GM21717 (cell line): Measurements from ENCODE around the gene OPCML.

Experiments used
- ATAC-seq: cut with Tn5 transposase; IDR thresholded peaks from one replicate; pipeline ENCODE4 v1.9.1; 2021; ENCODE audit warnings: mild to moderate bottlenecking, moderate library complexity; ENCODE audit not compliant: unreplicated experiment

OPCML gene

DNA sequence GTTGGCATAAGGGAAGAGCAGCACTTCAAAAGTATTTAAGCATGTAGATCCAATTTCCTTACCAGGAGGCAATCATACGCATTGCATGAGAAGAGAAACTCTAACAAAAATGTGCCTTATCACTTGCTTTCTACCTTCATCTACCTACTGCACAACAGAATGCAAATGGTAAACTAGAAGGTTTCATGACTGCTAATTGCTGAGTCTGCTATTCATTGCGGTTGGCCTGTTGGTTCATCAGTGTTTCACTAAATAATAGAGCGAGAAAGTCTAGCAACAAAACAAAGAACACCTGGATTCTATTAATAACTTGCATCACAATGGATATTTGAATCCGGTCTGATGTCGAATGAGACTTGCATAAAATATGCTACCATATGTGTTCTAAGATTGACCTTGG is 229.0 kb downstream of the OPCML start:
- ATAC-seq = no peak

DNA sequence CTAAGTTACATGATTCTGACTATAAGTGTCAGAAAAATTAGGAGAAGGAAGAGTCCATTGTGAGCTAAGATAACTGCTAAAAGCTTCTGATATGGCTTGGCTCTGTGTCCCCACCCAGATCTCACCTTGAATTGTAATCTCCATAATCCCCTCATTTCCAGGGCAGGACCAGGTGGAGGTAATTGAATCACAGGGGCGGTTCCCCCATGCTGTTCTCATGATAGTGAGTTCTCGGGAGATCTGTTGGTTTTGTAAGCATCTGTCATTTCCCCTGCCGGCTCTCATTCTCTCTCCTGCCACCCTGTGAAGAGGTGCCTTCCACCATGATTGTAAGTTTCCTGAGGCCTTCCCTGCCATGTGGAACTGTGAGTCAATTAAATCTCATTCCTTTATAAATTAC is 230.2 kb downstream of the OPCML start:
- ATAC-seq = no peak

DNA sequence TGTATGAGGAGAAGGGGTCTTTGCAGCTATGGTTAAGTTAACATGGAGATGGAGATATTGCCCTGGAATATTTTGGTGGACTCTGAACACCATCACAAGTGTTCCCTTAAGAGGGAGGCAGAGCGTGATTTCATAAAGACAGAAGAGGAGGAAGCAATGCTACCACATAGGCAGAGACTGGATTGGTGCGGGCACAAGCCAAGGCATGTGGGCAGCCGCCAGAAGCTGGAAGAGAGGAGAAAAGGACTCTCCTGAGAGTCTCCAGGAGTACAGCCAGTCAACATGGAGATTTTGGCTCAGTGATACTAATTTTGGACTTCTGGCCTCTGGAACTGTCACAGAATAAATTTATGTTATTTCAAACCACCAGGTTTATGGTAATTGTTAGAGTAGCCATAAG is 231.6 kb downstream of the OPCML start:
- no peak for ATAC-seq

DNA sequence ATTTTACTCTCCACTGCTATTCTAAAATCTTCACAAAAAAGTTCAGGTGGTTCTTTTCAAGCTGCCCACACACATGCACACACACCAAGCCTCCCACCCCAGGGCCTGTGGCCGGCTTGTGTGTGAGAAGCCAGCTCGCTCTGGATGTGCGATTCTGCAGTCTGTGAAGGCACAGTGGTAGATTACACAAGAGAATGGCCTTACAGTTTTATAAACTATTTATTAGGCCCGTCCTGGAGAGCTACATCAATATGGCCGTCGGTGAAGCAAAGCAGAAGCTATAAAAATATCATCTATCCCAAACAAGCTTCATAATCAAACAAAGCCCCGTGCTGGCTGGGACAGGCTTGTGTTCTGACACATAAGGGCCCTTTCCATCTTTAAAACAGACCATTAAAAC is 240.5 kb downstream of the OPCML start:
- no peak for ATAC-seq

GRCh38 chr11:133285359-133285758 is 246.9 kb downstream of the OPCML start:
- no peak for ATAC-seq

DNA sequence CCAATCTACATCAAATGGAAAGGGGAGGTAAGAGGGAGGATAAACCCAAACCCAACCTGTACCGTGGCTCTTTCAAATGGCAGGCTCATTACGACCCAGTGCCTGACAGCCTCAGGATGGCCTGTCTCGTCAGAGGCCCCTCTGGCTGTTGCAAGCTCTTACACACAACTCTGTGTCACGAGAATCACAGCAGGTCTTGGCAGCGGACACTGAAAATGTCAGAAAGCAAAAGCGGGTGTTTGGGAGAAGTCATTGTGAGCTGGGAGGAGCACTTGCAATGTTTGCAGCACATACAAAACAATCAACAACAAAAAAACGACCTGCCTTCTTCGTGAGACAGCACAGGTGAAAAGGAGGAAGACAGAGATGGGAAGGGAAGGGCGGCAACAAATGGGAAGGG is 248.1 kb downstream of the OPCML start:
- no peak for ATAC-seq

DNA sequence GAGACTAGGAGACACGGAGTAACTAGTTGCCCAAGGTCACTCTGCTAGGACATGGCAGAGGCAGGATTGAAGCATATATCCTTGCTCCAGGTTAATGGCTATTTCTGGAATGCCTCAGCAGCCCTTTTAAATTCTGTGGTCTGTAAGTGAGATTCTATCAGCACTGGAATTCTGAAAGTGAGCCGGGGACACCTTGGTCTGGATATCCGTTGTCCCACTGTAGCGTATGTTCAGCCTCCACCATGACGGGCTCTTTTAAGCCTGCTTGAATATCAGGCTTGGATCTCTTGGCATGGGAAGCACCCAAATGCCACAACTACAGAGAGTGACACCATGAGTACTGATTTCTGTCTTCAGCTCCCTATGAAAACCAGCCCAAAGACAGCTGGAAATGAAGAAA is 254.4 kb downstream of the OPCML start:
- ATAC-seq = no peak

DNA sequence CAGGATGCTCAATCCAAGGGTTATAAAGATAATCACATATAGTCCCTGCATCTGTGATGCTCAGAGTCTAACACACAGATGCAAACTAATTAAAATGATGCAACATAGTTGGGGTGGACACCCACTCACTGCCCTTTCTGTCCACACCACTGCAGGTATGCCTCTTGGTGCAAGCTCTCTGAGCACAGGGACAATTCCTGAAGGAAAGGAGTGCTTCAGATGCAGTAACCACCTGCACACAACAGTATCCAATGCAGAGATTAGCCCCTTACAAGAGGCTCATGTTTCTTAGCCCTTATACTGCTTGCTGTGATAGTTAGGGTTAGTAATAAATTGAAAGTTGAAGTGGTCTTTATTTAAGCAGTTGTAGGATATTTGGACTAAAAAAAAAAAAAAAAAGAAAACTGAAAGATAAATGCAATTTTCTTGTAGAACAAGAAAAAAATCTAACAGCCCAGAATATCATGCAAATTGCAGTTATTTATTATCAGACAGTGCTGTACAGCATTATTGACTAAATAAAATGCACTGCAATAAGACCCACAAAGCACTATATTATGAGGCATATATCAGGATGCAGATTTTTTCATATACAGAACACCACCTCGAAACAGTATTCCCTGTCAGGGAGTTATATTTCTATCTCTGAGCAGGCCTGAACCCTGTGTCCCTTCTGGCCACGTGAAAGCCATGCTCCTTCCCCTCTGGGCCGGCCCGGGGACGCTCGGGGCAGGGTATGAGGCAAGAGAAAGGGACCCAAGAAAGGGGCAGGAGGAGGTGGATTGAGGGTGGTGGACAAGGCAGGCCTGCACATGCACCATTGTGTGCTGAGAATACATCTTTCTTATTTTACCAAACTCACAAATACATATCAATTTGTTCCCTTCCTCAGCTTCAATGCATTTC is 260.2 kb downstream of the OPCML start:
- ATAC-seq = no peak

GRCh38 chr11:133271206-133271605 is 261.1 kb downstream of the OPCML start:
- ATAC-seq = no peak

DNA sequence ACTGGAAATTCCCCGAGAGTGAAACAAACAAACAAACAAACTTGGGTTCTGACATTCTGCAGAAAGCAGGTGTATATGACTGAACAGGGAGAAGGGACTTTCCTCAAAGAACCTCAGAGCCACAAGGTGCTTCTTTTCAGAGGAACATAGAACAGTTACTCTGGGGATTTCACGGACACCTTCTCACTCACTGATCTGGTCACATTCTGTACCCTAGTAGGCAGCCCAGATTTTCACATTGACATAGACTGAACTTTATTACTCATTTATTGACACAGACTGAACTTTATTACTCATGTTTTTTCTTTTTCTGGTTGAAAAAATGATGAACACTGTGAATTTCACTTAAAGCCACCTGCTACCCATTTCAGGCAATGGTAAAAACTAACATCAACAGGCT is 263.0 kb downstream of the OPCML start:
- ATAC-seq = peak; percentile 97

DNA sequence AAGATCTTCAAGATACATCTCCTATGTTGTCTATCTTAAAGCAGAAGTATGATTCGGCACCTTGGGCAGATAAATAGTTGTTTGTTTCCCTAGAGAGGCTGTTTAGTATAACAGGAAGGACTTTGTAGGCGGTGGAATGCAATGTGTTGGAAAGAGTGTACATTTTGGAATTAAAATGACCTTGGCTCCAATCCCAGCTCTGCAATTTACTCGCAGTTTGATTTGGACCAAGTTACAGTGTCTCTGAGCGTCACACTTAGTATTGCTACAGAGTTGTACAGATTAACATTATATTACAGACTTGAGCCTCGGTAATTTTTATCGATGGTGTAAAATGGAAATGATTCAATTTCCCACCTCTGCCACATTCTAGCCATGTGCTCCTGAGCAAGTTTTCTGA is 265.3 kb downstream of the OPCML start:
- ATAC-seq = no peak

DNA sequence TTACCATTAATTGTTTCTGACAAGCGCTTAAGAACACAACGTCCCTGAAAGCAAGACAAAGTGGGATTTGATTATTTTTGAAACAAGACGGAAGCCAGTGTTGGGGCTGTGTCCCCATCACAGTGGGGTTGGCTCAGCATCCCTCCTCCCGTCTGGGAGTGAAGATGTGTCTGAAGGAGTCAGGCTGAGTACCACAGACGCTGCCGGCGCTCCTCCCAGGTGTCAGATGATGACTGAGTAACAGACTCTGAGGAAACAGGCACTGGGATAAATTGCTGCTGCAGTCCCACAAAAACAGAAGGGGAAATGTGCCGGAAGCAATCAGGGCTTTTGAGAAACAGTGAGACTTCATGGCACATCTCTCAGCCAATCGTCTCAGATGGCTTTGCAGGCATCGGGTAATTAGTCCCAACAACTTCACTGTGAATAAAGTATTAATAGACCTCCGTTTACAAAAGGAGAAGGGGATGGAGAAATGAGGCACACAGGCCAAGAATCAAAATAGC is 266.7 kb downstream of the OPCML start:
- ATAC-seq = no peak

DNA sequence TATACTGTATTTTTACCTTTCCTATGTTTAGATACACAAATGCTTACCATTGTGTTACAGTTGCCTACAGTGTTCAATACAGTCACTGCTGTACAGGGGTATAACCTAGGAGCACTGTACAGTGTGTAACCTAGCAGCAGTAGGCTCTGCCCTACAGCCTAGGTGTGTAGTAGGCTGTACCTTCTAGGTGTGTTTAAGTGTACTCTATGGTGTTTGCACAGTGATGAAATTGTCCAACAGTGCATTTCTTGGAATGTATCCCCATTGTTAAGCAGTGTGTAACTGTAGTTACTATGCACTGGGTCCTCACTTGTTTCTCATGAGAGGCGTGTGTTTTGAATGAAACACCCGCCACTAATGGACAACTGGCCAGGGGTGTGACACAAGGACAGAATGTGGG is 269.0 kb downstream of the OPCML start:
- ATAC-seq = no peak

DNA sequence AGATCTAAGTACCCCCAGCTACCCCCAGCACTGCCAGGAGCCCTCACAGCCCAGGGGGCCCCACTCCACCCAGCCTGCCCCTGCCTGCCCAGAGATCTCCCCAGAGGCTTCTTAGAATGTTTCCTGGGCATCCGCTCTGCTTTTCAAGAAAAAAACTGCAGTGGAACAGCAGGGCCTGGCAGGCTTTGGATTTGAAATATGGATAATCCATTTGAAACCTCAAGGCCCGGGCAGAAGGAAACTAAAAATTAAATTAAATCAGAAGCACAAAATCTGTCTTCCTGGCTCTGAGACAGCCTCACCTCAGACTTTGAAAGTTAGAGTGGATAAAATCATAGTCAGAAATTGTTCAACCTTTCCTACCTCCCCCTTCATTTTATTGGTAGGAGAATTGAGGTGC is 273.6 kb downstream of the OPCML start:
- ATAC-seq = no peak

DNA sequence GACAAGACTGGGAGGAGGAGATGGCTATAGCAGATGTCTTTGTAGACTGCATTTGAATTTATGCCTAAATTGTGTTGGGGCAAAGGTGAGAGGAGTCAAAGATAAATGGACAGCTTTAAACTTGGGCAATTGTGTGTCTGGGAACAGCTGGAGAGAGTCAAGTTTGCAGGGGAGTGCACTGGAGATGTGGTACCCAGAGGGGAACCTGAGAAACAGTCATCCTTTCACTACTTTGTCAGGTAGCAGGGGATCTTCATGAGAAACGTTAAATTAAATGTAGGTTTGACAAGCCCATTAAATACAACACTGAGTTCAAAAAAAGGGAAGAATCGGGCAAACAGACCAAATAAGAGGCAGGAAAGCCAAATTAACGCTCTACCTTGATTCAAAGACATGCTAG is 277.7 kb downstream of the OPCML start:
- no peak for ATAC-seq

DNA sequence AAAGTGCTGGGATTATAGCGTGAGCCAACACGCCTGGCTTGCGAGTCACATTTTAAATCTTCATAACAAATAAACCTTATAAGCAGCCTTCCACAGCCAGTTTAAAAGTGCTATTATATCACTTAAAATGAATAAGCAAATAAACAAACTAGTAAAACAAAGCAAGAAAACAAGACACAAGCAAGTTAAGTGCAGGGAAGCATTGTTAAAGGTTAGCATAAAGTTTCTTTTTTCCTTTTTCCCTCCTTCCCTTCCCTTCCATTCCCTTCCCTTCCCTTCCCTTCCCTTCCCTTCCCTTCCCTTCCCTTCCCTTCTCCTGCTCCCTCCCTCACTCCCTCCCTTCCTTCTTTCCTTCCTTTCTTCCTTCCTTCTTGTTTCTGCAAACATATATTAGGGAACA is 278.7 kb downstream of the OPCML start:
- no peak for ATAC-seq

- ATAC-seq = no peak
Measured at GRCh38 chr11:133251841-133252240, 280.5 kb downstream of the OPCML start.

DNA sequence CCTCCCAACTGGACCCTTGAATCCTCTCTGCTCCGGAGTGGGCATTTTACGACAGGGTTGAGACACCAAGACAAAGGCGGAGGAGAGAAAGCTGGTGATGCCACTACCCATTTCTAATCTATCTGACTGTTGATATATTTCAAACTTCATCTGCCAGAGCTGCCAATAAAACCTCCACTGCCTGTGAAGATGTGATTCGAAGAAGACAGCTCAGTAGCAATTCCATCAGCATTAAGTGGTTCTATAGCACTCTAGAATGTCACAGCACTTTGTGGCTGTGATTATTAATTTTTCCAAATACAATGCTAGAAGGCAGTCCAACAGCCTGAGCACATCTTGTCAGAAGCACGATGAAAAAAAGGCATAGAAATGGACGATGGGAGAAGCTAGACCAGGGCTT is 282.8 kb downstream of the OPCML start:
- ATAC-seq = no peak

DNA sequence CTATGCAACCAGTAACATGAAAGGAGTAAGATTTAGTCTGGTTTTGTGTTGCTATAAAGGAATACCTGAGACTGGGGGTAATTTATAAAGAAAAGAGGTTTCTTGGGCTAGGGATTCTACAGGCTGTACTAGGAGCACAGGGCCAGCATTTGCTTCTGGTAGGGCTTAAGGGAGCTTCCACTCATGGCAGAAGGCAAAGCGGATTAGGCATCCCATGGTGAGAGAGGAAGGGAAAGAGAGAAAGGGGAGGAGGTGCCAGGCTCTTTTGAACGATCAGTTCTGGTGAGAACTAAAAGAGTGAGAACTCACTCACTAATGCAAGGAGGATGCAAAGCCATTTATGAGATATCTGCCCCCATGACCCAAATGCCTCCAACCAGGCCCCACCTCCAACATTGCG is 283.2 kb downstream of the OPCML start:
- no peak for ATAC-seq

GRCh38 chr11:133243832-133244231 is 288.5 kb downstream of the OPCML start:
- no peak for ATAC-seq

DNA sequence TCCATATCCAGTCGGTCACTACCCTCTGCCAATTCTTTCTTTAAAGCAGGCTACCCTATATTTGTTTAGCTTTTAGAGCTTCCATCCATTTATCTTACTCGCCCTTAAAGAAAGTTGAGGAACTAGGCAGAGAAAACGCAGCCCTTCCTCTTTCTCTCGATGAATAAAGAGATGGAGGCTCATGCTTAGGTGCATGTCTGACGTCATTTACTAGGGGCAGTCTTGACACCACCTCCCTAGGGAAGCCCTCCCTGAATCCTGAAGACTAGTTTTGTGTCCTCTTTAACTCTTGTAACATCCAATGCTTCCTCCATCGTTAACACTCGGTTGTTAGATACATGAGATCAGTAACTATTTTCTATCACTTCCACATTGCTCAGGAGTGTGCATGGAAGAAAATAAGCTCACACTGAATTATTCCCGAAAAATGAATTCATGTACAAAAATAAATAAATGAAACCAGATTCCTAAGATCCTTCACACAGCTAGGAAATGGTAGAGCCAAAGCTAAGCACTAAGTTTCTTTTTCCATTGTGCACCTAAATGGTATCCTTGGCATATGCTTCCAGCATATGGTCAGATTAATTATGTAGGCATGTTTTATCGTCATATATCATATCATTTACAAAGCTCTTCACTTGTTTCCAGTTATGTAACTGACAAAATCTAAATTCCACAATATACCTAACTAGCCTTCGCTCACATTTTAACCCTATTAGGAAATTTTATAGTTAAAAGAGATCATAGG is 291.2 kb downstream of the OPCML start:
- ATAC-seq = no peak

DNA sequence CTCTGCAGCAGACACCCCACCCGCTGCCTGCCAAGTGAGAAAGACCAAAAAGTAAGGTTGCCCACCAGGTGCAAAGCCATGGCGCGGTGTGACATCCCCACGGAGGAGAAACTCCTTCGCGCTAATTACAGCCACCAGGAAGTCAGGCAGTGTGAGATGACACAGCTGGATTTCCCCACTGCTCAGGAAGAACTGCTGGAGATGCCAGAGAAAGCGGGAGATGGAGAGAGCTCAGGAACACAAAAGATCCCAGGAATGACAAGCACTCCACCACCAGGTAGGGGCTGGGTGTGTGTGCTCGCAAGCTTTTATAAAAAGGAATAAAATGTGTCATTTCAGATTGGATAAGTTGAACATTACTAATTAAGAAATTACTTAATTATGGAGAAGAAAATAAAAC is 292.7 kb downstream of the OPCML start:
- ATAC-seq = no peak
